IPS-15b (cell line): ENCODE data around the gene SLC22A31.

ENCODE experiments used
- H3K27me3 ChIP-seq: one replicate; pipeline ENCODE4 v1.6.1; 2013; ENCODE audit warnings: low read length; ENCODE audit not compliant: control insufficient read depth, insufficient read depth
- H3K36me3 ChIP-seq: one replicate; pipeline ENCODE4 v1.6.1; 2013; ENCODE audit warnings: low read length; ENCODE audit not compliant: control insufficient read depth, insufficient read depth
- H3K4me1 ChIP-seq: one replicate; pipeline ENCODE4 v1.6.1; 2013; ENCODE audit warnings: mild to moderate bottlenecking, low read length; ENCODE audit not compliant: control insufficient read depth, insufficient read depth
- H3K4me3 ChIP-seq: one replicate; pipeline ENCODE4 v1.5.1; 2013; ENCODE audit warnings: low read depth, low read length
- H3K9ac ChIP-seq: one replicate; pipeline ENCODE4 v1.6.1; 2013; ENCODE audit warnings: low read depth, mild to moderate bottlenecking, low read length
- H3K9me3 ChIP-seq: one replicate; pipeline ENCODE4 v1.6.1; 2013; ENCODE audit warnings: mild to moderate bottlenecking, low read length; ENCODE audit not compliant: control insufficient read depth, insufficient read depth

Gene SLC22A31

DNA sequence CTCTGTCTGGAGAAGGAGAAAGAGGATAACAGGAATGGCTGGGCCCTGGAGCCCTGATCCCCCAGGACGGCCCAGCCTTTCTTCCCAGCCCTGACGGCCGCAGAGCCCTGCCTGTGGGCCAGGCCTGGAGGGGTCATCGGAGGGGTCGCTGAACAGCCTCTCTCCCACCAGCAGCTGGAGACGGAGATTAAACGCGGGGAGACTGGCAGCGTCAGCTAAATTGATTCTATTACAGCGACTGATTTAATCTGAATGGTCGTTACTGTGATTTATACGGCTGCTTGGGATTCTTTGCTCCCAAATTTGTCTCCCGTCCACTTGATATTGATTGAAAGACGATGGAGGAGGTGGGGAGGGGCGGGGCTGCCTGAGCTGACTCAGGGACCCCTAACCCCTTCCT is 35.9 kb downstream of the SLC22A31 start:
- Histone ChIP-seq H3K36me3 (no peaks in the 10 kb centered on the region), H3K9ac (no peak overlapping the region), H3K4me1 (no peaks in the 10 kb centered on the region), H3K9me3 (no peaks in the 10 kb centered on the region), H3K4me3 (no peak overlapping the region), H3K27me3 (no peaks in the 10 kb centered on the region)

DNA sequence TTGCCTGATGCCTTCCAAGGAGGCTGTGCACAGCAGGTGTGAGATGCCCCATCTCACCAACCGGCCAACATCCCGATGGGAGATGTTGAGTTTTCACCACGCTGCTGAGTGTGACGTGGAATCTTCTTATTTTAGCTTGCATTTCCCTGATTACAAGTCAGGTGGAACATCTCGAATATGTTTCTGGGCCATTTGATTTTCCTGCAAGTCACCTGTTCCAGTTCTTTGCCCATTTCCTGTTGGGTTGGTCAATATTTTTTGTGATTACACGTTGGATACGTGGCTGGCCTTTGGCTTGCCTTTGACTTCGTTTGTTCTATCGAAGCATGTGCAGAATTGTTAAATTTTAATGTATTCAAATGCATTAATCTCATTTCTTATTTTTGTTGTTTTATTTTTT is 37.0 kb downstream of the SLC22A31 start:
- Histone ChIP-seq H3K4me1 (no peaks in the 10 kb centered on the region), H3K9me3 (no peaks in the 10 kb centered on the region), H3K36me3 (no peaks in the 10 kb centered on the region), H3K4me3 (no peak overlapping the region), H3K27me3 (no peaks in the 10 kb centered on the region), H3K9ac (no peak overlapping the region)

DNA sequence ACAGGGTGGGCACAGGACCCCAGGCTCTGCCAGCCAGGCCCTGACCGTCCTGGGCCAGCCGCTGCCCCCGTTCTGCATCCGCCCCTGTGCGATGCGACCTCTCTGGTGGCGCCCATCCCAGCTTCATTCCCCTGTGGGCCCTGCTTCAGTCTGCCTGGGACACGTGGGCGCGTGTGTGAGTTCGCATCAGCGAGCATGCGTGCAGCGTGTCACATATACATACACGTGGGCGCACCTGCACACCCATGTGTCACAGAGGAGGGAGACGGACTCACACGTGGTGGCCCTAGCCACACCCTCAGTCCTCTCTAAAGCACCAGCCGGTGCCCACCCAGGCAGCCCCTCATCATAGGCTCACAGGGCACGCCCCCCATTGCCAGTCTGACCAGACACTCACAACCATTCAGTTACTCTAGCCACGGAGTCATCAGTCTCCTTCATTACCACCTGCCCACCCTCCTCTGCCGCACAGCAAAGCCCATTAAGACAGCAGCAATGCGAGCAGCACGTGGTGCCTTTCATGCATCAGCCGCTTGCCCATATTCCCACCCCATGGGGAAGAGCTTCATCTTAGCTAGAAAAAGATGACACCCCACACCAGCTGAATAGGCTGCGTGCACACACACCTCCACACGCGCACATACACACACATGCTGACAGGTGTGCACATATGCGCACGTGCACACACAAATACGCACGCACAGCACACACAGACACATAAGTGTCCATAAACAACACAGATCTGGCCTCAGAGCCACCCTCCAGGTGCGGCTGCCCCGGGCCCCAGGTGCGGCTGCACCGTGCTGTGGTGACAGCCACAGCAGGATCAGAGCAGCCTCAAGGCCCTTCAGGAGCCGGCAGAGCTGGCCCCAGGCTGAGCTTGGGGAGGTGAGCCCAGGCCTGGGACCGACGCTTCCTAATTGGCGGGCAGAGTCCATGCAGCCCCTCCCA is 38.3 kb downstream of the SLC22A31 start:
- no peaks in the 10 kb centered on the region for H3K27me3 ChIP-seq
- H3K36me3 ChIP-seq, result no peaks in the 10 kb centered on the region
- H3K4me1 ChIP-seq, result no peaks in the 10 kb centered on the region
- H3K4me3 ChIP-seq, result no peak overlapping the region
- H3K9ac ChIP-seq, result no peak overlapping the region
- H3K9me3 ChIP-seq, result peaks cover 3% of the 10 kb centered on the region

DNA sequence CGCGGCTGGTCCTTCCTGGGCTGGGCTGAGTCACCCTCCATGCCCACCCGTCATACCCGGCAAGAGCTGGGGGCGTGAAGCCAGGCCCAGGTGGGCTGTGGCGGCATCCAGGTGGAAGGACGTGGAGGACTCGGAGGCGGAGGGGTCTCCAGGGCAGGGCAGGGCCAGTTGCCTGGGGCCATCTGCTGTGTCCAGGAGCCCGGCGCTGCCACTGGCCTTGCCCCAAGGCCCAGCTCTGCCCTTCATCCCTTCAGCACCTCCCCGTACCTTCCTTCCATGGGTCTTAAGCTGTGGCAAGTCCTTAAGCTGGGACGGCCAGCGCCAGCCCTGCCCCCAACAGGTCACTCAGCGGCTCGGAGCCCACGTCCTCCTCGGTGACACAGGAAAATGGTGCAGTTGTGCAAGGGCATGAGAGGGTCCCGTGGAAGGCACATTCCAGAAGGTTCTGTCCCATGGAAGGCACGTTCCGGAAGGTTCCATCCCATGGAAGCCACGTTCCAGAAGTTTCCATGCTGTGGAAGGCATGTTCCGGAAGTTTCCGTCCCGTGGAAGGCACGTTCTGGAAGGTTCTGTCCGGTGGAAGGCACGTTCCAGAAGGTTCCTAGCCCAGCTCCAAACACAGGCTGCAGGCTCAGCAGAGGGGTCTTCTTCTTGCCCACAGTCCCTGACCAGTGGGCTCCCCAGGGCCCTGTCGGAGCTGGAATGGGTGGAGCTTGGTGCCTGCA is 39.2 kb downstream of the SLC22A31 start:
- Histone ChIP-seq H3K4me3 (no peak overlapping the region), H3K27me3 (no peaks in the 10 kb centered on the region), H3K9me3 (peaks cover 3% of the 10 kb centered on the region), H3K36me3 (no peaks in the 10 kb centered on the region), H3K9ac (no peak overlapping the region), H3K4me1 (no peaks in the 10 kb centered on the region)

DNA sequence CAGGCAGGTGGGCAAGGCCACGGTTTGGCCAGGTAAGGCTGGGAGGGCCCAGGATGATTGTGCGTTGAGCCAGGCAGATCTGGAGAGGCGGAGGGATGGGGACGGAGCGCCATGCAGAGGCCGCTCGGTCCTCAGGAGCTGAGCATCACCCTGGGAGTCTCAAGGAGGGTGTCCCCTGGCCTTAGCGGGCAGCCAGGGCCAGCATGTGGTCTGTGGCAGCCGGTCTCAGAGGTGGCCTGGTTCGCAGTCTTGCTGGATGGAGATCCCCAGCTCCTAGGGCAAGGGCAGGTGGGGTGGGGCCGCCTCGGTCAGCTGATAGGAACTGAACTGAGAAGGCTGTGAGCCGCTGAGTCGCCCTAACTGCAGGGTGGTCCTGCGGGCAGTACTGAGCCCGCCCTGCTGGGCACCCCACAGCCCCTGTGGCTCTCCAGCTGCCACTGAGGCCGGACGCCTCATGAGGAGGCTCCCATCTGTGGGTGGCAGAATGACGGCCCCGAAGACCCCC is 40.4 kb downstream of the SLC22A31 start:
- Histone ChIP-seq H3K27me3 (no peaks in the 10 kb centered on the region), H3K4me3 (no peak overlapping the region), H3K9me3 (peaks cover 3% of the 10 kb centered on the region), H3K36me3 (no peaks in the 10 kb centered on the region), H3K4me1 (no peaks in the 10 kb centered on the region), H3K9ac (no peak overlapping the region)

DNA sequence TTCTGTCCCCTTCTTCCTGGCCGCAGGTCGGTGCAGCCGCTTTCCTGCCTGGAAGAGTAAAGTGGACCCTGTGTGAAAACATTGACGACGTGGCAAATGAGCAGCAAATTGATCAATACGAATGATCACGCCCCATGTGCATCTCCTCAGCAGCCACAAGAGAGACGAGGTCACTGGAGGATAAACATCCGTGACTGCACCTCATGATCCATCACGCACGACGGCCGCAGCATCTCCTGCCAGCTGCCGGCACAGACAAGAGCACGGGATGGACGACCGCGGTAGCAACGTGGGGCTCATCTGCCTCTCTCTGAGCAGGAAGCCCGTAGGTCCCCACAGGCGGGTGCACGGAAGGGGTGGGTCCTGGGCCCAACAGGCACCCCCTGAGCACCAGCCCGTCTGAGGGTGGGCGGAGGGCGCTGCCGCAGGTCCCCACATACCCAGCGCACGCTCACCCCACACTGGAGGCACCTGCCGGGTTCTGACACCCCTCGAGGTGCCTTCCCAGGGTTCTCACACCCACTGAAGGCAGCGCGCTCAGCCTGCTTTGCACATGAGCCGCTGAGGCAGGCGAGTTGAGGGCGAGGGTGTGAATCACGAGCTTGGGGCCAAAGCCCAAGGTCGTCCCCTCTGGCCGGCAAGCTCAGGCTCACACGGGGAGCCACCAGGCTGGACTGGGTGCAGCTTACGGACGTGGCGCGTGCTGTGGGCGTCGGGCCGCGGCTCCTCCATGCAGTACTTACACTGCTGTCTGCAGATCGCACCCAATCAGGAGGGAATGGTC is 41.1 kb downstream of the SLC22A31 start:
- H3K9ac ChIP-seq, result no peak overlapping the region
- H3K4me3 ChIP-seq, result no peak overlapping the region
- H3K36me3 ChIP-seq, result no peaks in the 10 kb centered on the region
- H3K27me3 ChIP-seq, result no peaks in the 10 kb centered on the region
- H3K9me3 ChIP-seq, result peaks cover 3% of the 10 kb centered on the region
- H3K4me1 ChIP-seq, result no peaks in the 10 kb centered on the region

DNA sequence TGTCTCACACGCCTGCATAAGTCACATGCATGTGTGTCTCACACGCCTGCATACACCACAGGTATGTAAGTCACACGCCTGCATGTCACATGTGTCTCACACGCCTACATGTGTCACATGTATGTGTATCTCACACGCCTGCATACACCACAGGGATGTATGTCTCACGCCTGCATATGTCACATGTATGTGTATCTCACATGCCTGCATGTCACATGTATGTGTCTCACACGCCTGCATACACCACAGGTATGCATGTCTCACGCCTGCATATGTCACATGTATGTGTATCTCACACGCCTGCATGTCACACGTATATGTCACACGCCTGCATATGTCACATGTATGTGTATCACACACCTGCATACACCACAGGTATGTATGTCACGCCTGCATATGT is 42.6 kb downstream of the SLC22A31 start:
- no peaks in the 10 kb centered on the region for H3K27me3 ChIP-seq
- no peaks in the 10 kb centered on the region for H3K4me1 ChIP-seq
- no peak overlapping the region for H3K9ac ChIP-seq
- no peaks in the 10 kb centered on the region for H3K36me3 ChIP-seq
- no peak overlapping the region for H3K4me3 ChIP-seq
- peaks cover 3% of the 10 kb centered on the region for H3K9me3 ChIP-seq

DNA sequence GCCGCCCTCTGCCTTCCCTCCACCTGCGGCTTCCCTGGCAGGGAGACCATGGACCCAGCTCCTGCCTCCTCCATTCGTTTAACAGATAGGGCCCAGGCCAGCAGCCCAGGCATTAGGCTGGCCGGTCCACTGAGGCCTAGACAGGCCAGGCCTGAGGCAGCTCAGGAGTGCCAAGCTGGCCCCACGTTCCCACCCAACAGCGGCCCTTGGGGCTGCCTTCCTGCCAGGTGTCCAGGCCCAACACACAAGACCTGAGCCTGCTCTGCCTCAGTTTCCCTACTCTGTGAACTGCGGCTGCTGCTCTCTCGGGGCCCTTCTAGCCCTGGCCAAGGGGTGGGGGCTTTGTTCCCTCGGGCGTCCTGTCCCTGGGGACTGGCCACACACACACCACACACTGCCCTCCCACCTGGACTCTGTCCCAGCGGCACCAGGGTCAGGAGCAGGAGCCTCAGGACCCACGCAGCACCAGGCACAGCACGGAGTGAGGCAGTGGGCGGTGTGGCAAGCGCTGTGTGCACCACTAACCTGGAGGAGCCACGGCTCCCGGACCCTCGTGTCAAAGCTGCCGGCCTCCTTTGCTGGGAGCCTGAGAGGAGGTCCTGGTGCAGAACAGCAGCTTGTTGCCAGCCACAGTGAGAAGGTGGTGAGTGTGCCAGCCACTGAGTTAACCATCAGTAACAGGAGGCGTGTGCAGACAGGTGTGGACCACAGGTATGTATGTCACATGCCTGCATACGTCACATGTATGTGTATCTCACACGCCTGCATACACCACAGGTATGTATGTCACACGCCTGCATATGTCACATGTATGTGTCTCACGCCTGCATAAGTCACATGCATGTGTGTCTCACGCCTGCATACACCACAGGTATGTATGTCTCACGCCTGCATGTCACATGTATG is 43.3 kb downstream of the SLC22A31 start:
- H3K36me3 ChIP-seq, result no peaks in the 10 kb centered on the region
- no peak overlapping the region for H3K4me3 ChIP-seq
- peaks cover 3% of the 10 kb centered on the region for H3K9me3 ChIP-seq
- H3K4me1 ChIP-seq, result no peaks in the 10 kb centered on the region
- no peaks in the 10 kb centered on the region for H3K27me3 ChIP-seq
- H3K9ac ChIP-seq, result no peak overlapping the region

DNA sequence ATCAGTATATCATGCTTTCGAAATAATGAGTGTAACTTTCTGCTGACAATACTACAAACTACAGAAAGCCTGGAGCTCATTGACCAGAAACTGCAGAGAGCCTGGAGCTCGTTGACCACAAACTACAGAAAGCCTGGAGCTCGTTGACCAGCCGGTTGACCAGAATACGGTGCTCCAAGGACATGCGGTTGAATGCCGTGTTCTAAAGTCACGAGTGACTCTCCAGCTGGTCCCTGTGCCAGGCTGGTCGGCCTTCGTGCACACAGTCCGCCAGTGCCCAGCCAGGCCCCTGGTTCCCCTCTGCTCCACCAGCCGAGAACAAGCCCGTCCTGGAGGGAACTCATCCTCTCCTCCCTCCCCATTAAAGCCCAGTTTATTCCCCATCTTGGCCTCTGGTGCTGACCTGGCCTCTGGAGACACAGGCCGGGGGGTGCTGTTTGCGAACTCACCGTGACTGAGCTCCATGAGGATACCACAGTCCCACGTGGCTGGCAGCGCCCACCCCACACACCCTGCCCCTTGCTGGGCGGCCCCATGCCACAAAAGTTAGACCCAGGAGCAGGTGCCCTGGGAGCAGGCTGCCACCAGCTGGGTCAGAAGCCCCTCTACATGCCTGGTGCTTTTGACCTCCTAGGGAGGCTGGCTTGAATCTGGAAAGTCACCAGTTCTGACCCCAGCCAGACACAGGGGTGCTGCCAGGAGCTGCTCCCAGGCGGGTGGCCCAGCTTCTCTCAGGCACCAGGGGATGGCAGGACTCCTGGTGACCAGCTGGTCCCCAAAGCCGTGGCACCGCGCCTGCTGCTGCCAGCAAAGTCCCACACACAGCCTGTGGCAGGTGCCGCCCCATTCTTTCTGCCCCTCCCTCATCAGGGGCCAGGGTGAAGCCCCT is 44.2 kb downstream of the SLC22A31 start:
- Histone ChIP-seq H3K36me3 (no peaks in the 10 kb centered on the region), H3K27me3 (no peaks in the 10 kb centered on the region), H3K9me3 (peaks cover 3% of the 10 kb centered on the region), H3K4me1 (no peaks in the 10 kb centered on the region), H3K4me3 (no peak overlapping the region), H3K9ac (no peak overlapping the region)

DNA sequence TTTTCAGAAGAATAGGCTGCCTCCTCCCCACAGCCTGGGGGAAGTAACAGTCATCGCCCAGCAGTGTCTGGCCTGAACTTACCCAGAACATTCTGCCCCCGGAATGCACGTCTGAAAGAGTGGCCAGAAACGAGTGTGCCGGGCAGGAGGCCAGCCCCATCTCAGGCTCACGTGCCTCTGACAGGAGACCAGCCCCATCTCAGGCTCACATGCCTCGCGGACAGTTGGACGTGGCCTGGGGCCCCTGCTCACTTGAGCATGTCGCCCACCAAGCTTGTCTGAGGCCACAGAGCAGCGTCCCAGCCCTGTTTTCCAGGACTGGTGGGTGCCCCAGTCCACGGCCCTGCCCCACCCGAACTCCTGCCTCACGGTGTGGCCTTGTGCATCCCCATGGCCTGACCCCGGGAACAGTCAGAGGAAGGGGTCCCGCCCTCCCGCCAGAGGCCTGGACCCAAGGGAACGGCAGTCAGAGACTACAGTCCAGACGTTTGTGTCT is 45.1 kb downstream of the SLC22A31 start:
- Histone ChIP-seq H3K27me3 (no peaks in the 10 kb centered on the region), H3K9me3 (peaks cover 3% of the 10 kb centered on the region), H3K36me3 (peaks cover 7% of the 10 kb centered on the region), H3K9ac (no peak overlapping the region), H3K4me3 (no peak overlapping the region), H3K4me1 (no peaks in the 10 kb centered on the region)
